ENCODE data around the gene MGAT5.

Gene MGAT5

GRCh38 chr2:134231301-134231964 is 22.4 kb upstream of the MGAT5 start:
- no peak for DNase-seq (ENCODE audit: low spot score)

GRCh38 chr2:134231965-134232340 is 21.9 kb upstream of the MGAT5 start:
- DNase-seq (ENCODE audit: low spot score) = no peak

GRCh38 chr2:134232461-134232860 is 21.4 kb upstream of the MGAT5 start:
- DNase-seq (ENCODE audit: low spot score) = no peak

- no peak for DNase-seq (ENCODE audit: low spot score)
Observed at GRCh38 chr2:134232868-134233727, 20.8 kb upstream of the MGAT5 start.

GRCh38 chr2:134233728-134234136 is 20.1 kb upstream of the MGAT5 start:
- DNase-seq (ENCODE audit: low spot score) = no peak

- DNase-seq (ENCODE audit: low spot score) = no peak
Observed at GRCh38 chr2:134234535-134234934, 19.3 kb upstream of the MGAT5 start.

GRCh38 chr2:134235510-134236144 is 18.2 kb upstream of the MGAT5 start:
- no peak for DNase-seq (ENCODE audit: low spot score)

- DNase-seq (ENCODE audit: low spot score) = no peak
Observed at GRCh38 chr2:134238371-134238770, 15.5 kb upstream of the MGAT5 start.

- DNase-seq (ENCODE audit: low spot score) = no peak
Observed at GRCh38 chr2:134240061-134240460, 13.8 kb upstream of the MGAT5 start.

GRCh38 chr2:134241911-134242310 is 12.0 kb upstream of the MGAT5 start:
- DNase-seq (ENCODE audit: low spot score) = no peak

- no peak for DNase-seq (ENCODE audit: low spot score)
Observed at GRCh38 chr2:134243244-134243643, 10.6 kb upstream of the MGAT5 start.

GRCh38 chr2:134244086-134244485 is 9.8 kb upstream of the MGAT5 start:
- no peak for DNase-seq (ENCODE audit: low spot score)

GRCh38 chr2:134244587-134244986 is 9.3 kb upstream of the MGAT5 start:
- DNase-seq (ENCODE audit: low spot score) = no peak

GRCh38 chr2:134245340-134245984 is 8.4 kb upstream of the MGAT5 start:
- DNase-seq (ENCODE audit: low spot score) = peak; percentile 7

GRCh38 chr2:134246154-134246874 is 7.6 kb upstream of the MGAT5 start:
- no peak for DNase-seq (ENCODE audit: low spot score)

GRCh38 chr2:134247679-134248078 is 6.2 kb upstream of the MGAT5 start:
- no peak for DNase-seq (ENCODE audit: low spot score)

GRCh38 chr2:134248913-134249312 is 5.0 kb upstream of the MGAT5 start:
- no peak for DNase-seq (ENCODE audit: low spot score)

- DNase-seq (ENCODE audit: low spot score) = no peak
Observed at GRCh38 chr2:134249755-134250154, 4.1 kb upstream of the MGAT5 start.

GRCh38 chr2:134250840-134251461 is 2.9 kb upstream of the MGAT5 start:
- no peak for DNase-seq (ENCODE audit: low spot score)

- no peak for DNase-seq (ENCODE audit: low spot score)
Observed at GRCh38 chr2:134252092-134252750, 1.7 kb upstream of the MGAT5 start.
